KOPT-K1 (cell line): ENCODE measurements around the gene SETD6.

ENCODE experiments used
- H3K27ac ChIP-seq: fragments of 200-600 bp; sonication (generic); 2 replicates; pipeline ENCODE4 v1.5.1; 2016; ENCODE audit warnings: antibody characterized with exemption, mild to moderate bottlenecking, low read depth, low read length; ENCODE audit not compliant: poor library complexity, severe bottlenecking
- H3K36me3 ChIP-seq: fragments of 200-600 bp; sonication (generic); 2 replicates; pipeline ENCODE4 v1.5.1; 2017; ENCODE audit warnings: antibody characterized with exemption, mild to moderate bottlenecking, low read length, moderate library complexity; ENCODE audit not compliant: insufficient read depth
- H3K9me3 ChIP-seq: fragments of 200-600 bp; sonication (generic); 2 replicates; pipeline ENCODE4 v1.5.1; 2017; ENCODE audit warnings: antibody characterized with exemption, low read length, mild to moderate bottlenecking; ENCODE audit not compliant: insufficient read depth, poor library complexity, severe bottlenecking

The SETD6 gene

DNA sequence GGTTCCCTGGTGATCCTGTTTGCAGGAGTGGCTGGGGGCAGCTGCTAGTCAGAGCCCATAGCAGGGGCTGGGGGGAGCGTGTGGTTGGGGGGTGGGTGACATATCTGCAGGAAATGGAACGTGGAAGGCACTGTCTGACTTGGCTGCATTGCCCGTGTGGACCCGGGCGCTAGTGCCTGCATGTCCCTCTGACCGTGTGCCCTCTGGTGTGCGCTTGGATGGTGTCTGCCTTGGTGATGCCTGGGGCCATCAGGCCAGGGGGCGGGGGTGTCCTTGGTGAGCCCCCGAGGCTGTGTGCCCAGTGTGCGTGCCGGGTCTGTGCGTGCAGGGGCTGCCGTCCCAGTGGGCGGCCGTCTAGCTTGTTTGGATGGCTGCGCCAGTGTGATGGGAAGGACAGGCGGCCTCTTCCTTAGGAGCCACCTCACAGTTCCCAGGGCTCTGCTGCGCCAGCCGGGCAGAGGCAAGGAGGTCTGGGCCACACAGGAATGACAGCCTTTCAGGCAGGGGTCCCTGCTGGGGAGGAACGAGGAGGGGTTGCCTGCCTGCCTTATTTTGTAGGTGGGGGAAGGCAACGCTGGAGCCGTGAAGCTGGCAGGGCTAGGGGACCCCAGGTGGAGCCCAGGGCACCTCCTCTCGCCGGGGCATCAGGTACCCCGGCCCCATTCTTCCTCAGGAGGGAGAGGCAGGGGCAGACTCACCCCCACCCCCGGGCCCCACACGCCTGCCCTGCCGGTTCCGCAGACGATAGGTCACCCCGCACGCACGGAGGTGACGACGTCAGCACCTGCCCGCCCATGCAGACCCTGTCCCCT, 14.7 kb upstream of the SETD6 start:
- Histone ChIP-seq H3K27ac (no peak overlapping the region), H3K36me3 (no peaks in the 10 kb centered on the region), H3K9me3 (no peaks in the 10 kb centered on the region)

GRCh38 chr16:58501242-58502131, 13.8 kb upstream of the SETD6 start:
- Histone ChIP-seq H3K36me3 (no peaks in the 10 kb centered on the region), H3K27ac (no peak overlapping the region), H3K9me3 (no peaks in the 10 kb centered on the region)

DNA sequence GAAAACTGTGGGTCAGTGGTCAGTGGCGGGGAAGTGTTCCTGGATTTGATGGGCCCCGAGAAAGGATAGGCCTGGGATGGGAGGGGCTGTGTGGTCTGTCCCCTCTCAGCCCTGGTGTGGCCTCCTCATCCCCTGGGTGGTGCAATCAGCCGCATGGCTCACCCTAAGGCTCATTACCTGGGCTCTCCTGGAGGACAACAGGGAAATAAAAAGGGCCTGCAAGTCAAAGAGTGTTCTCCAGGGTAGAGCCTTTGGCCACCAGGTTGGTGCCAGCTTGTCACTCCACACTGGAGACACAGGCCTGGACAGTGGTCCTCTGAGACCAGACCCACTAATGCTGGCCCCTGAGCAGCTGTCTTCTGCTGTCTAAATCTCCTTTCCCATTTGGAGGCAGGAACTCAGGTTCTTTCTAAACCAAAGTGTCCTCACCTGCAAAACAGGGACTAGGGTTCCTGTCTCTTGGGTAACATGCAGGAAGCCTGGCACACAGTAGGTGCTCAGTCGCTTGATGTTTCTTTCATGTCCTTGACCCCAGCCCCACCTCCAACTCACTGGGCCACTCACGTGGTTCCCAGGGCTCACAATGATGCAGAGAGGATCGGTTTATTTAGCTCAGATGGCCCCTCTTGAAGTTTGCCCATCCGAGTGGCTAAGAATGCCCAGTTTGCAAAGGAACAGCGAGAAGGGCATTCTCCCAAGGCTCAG, 12.9 kb upstream of the SETD6 start:
- no peaks in the 10 kb centered on the region for H3K9me3 ChIP-seq
- H3K27ac ChIP-seq = no peak overlapping the region
- no peaks in the 10 kb centered on the region for H3K36me3 ChIP-seq

DNA sequence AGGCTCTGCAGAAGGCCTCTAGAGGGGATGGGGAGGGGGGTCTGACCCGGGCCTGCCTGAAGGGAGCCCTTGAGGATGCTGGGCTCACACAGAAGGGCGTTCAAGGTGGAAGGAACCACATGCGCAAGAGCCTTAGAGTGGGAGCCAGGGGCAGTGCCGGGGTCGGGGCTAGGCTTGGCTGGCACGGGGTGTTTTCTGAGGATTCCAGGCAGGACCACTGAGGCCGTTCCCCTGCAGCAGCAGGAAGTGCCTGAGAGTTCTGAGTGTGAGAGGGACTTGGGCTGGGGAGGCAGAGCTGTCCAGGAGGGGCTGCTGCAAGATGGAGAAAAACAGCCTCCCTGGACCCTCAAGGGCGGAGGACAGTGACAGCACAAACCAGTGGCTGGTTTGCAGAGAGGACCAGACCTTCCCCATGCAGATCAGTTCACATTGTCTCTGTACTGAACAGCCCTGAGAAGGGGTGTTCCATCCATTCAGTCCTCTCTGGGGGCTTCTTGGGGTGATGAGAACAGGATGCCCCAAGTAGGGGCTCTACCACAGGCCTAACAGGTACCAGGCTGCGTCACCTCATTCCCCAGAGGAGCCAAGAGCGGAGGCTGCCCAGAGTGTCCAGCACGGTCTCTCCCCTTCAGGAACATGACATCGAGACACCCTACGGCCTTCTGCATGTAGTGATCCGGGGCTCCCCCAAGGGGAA, 12.0 kb upstream of the SETD6 start:
- H3K27ac ChIP-seq = no peak overlapping the region
- no peaks in the 10 kb centered on the region for H3K9me3 ChIP-seq
- no peaks in the 10 kb centered on the region for H3K36me3 ChIP-seq

- Histone ChIP-seq H3K9me3 (no peaks in the 10 kb centered on the region), H3K27ac (no peak overlapping the region), H3K36me3 (no peaks in the 10 kb centered on the region)
Measured at GRCh38 chr16:58503863-58504688, 11.2 kb upstream of the SETD6 start.

DNA sequence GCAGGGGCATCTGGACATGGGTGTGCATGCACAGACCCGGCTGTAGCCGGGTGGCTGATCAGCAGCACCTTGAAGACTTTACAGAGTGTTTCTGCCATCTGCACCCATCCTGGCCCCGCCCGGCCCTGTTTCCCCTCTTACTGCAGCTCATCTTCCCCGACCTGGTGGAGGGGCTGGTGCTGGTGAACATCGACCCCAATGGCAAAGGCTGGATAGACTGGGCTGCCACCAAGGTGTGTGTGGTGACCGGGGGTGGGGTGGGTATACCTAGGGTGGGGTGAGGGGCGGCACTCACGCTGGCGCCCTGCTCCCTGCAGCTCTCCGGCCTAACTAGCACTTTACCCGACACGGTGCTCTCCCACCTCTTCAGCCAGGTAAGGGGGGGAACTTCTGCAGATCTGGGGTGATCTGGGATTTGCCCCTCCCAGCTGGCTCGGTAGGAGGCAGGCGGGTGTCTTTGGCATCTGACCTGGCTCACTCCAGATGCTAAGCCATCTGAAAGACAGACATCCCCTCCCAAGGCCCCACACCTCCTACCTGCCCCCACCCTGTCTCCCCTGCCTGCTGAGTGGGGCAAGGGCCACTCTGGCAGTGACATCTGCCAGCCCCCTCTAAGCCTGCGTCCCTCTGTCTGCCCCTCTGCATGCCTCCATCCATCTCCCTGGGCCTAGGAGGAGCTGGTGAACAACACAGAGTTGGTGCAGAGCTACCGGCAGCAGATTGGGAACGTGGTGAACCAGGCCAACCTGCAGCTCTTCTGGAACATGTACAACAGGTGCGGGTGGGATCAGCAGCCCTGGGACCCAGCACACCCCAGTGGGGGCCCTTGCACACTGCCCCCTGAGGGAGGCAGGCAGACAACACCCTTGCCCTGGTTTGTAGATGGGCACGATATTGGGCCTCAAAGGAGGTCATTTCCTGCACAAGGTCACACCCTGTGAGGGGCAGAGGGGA, 8.8 kb upstream of the SETD6 start:
- peaks cover 19% of the 10 kb centered on the region; the same call in 1 of the 2 replicates for H3K36me3 ChIP-seq

GRCh38 chr16:58507195-58507962, 7.9 kb upstream of the SETD6 start:
- H3K36me3 ChIP-seq = peaks cover 27% of the 10 kb centered on the region
- no peaks in the 10 kb centered on the region for H3K9me3 ChIP-seq
- H3K27ac ChIP-seq = no peak overlapping the region

More for the DNA sequence above, 8.8 kb upstream of the SETD6 start:
- no peaks in the 10 kb centered on the region for H3K9me3 ChIP-seq
- no peak overlapping the region for H3K27ac ChIP-seq

DNA sequence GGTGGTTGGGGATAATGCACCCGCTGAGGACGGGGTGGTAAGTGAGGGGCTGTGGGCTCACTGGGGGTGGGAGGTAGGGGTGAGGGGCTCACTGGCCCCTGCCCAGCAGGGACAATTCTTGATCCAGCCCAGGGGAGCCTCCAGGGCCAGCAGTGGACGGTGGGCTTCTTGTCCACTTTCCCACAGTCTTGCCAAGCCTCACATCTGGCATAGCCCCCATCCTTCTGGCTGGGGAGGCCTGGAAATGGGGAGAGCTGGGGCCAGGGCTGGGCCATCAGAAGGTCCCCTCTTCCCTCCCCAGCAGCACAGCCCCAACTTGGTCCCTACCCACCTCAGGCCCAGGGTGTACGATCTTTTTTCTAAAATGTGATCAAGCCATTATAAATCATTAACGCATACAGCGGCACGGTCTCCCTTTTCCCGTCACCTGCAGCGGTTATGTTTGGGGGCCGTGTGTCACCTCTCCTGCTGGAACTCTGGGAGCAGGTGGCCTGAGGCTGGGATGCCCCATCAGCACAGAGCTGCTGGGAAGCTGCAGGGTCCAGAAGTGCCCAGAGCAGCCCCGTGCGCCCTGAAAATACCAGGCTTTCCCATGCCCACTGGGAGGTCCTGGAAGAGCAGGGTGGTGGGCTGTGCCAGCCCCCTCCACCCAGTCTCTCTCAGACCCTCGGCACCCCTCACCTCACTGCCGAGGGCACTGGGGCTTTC, 7.2 kb upstream of the SETD6 start:
- Histone ChIP-seq H3K36me3 (peaks cover 35% of the 10 kb centered on the region), H3K27ac (no peak overlapping the region), H3K9me3 (no peaks in the 10 kb centered on the region)

GRCh38 chr16:58508671-58509251, 6.6 kb upstream of the SETD6 start:
- no peak overlapping the region for H3K27ac ChIP-seq
- H3K36me3 ChIP-seq = peaks cover 41% of the 10 kb centered on the region
- no peaks in the 10 kb centered on the region for H3K9me3 ChIP-seq

GRCh38 chr16:58509256-58510096, 5.8 kb upstream of the SETD6 start:
- no peaks in the 10 kb centered on the region for H3K9me3 ChIP-seq
- peaks cover 47% of the 10 kb centered on the region for H3K36me3 ChIP-seq
- H3K27ac ChIP-seq = no peak overlapping the region

DNA sequence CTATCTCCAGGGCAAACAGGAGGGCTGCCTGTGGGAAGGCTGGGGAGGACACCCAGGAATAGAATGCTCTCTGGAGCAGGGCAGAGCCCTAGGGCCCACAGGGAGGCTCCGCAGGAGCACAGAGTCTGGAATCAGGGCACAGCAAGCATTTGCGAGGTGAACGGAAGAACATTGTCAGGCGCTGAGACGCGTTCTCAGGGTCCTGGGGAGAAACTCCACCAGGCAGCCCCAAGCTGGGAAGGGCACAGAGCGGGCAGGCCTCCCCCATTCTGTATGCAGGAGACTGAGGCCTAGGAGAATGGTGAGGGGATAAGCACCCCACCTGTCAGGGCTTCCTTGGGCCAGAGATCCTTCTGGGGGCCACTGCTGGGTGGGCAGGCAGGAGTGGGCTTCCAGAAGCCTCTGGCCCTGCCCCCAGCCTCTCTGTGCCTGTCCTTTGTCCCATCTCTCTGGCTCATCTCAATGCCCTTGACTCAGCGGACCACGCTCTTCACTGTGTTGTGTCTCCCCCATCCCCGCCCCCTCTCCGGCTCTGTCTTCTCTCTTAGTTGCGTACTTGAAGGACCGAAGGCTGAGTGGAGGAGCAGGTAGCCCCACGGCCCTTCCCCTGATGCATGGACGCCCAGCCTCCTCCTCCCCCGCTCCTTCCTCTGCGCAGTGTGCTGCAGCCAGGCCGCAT, 5.1 kb upstream of the SETD6 start:
- Histone ChIP-seq H3K9me3 (no peaks in the 10 kb centered on the region), H3K36me3 (peaks cover 55% of the 10 kb centered on the region), H3K27ac (no peak overlapping the region)
